Calu3 (cell line): Measurements from ENCODE around the gene PIK3R1. TPM values are rescaled to one million over a fixed set of nuclear protein-coding genes. Genes with fewer than 3 reads are reported as not detected.
"Not testable (repeated sequence)": the region's sequence is repeated elsewhere in the genome, so short reads cannot be mapped to it uniquely, and the experiment has no call there.

Experiments used
- BruUV-seq: library from RNA; stranded (reverse); fragments of 400-500 nt; replicated peaks from 2 replicates; lab custom pipeline; 2021; lab: Mats Ljungman, UMichigan
- CTCF ChIA-PET: fragments of 300-600 bp; sonication (Branson Sonifier 250); formaldehyde crosslinking; loops from one replicate; lab custom pipeline; 2022; ENCODE audit warnings: antibody characterized with exemption; lab: Charles Lee
- DNase-seq: peaks from one replicate; pipeline ENCODE4 v3.0.0; 2022
- H3K27ac Mint-ChIP-seq: one replicate; pipeline ENCODE4 v1.8.0; 2022; ENCODE audit warnings: mixed read lengths; ENCODE audit not compliant: unreplicated experiment
- H3K27me3 Mint-ChIP-seq: one replicate; pipeline ENCODE4 v1.8.0; 2022; ENCODE audit warnings: mixed read lengths; ENCODE audit not compliant: unreplicated experiment
- H3K36me3 Mint-ChIP-seq: one replicate; pipeline ENCODE4 v1.8.0; 2022; ENCODE audit warnings: mild to moderate bottlenecking, moderate library complexity, mixed read lengths; ENCODE audit not compliant: insufficient read depth, unreplicated experiment
- H3K4me1 Mint-ChIP-seq: one replicate; pipeline ENCODE4 v1.8.0; 2022; ENCODE audit warnings: mild to moderate bottlenecking, low read depth, mixed read lengths; ENCODE audit not compliant: unreplicated experiment
- H3K4me3 Mint-ChIP-seq: one replicate; pipeline ENCODE4 v1.8.0; 2022; ENCODE audit warnings: mild to moderate bottlenecking, low read depth, moderate library complexity, mixed read lengths; ENCODE audit not compliant: unreplicated experiment
- H3K9me3 Mint-ChIP-seq: one replicate; pipeline ENCODE4 v1.8.0; 2022; ENCODE audit warnings: low read depth, mixed read lengths; ENCODE audit not compliant: unreplicated experiment
- intact Hi-C: fragments of 100-400 bp; cut with micrococcal nuclease; formaldehyde crosslinking; loops from one replicate; pipeline ENCODE4 v1.10.0; 2022; ENCODE audit not compliant: unreplicated experiment
- total RNA-seq: library from RNA; stranded (reverse); gene quantifications from 2 replicates; pipeline ENCODE4 v1.2.3, GENCODE V29; 2022
- TF ChIP-seq, protein P1 (sequence below): fragments of 200-600 bp; IDR thresholded peaks from one replicate; pipeline ENCODE4 v1.8.0; 2022; ENCODE audit warnings: antibody characterized with exemption; ENCODE audit not compliant: unreplicated experiment

The PIK3R1 gene
- total RNA-seq, 1 experiment from 2014 or later, result 74.8 TPM

- TF ChIP-seq, protein P1, sequence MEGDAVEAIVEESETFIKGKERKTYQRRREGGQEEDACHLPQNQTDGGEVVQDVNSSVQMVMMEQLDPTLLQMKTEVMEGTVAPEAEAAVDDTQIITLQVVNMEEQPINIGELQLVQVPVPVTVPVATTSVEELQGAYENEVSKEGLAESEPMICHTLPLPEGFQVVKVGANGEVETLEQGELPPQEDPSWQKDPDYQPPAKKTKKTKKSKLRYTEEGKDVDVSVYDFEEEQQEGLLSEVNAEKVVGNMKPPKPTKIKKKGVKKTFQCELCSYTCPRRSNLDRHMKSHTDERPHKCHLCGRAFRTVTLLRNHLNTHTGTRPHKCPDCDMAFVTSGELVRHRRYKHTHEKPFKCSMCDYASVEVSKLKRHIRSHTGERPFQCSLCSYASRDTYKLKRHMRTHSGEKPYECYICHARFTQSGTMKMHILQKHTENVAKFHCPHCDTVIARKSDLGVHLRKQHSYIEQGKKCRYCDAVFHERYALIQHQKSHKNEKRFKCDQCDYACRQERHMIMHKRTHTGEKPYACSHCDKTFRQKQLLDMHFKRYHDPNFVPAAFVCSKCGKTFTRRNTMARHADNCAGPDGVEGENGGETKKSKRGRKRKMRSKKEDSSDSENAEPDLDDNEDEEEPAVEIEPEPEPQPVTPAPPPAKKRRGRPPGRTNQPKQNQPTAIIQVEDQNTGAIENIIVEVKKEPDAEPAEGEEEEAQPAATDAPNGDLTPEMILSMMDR, result no peak
- no peak for DNase-seq
- Mint-ChIP-seq H3K27me3 (no peaks in the 10 kb centered on the region), H3K4me3 (no peak overlapping the region), H3K27ac (no peak overlapping the region), H3K4me1 (peaks cover 17% of the 10 kb centered on the region), H3K36me3 (peaks cover 7% of the 10 kb centered on the region), H3K9me3 (peaks cover 4% of the 10 kb centered on the region)
- intact Hi-C loops, result loop anchor here (5.0 kb wide), 1 partner anchor 428 kb away; no protein-coding TSS in a partner anchor
- CTCF ChIA-PET, result interaction anchor here (0.6 kb wide), 1 partner anchor 17 kb away, joined by 4 read pairs; no protein-coding TSS in a partner anchor
- BruUV-seq, result no TSS peak
Observed at GRCh38 chr5:68200288-68200687, 15.3 kb upstream of the PIK3R1 start.

- H3K27me3 Mint-ChIP-seq, H3K4me3 Mint-ChIP-seq, BruUV-seq, H3K9me3 Mint-ChIP-seq, H3K27ac Mint-ChIP-seq, CTCF ChIA-PET, DNase-seq: not testable (repeated sequence)
- peaks cover 12% of the 10 kb centered on the region for H3K4me1 Mint-ChIP-seq
- intact Hi-C loops, result loop anchor here (10.0 kb wide), 1 partner anchor 396 kb away; no protein-coding TSS in a partner anchor
- peaks cover 14% of the 10 kb centered on the region for H3K36me3 Mint-ChIP-seq
Observed at GRCh38 chr5:68210654-68211053, 4.9 kb upstream of the PIK3R1 start.

- DNase-seq, result no peak
- peak overlapping the region; percentile 84 for H3K4me3 Mint-ChIP-seq
- BruUV-seq, result TSS peak; percentile 66
- H3K36me3 Mint-ChIP-seq, result peaks cover 43% of the 10 kb centered on the region
- peak overlapping the region; percentile 77 for H3K27ac Mint-ChIP-seq
- H3K4me1 Mint-ChIP-seq, result peaks cover 23% of the 10 kb centered on the region
- H3K27me3 Mint-ChIP-seq, result no peaks in the 10 kb centered on the region
- CTCF ChIA-PET, result interaction anchor here (0.5 to 1.3 kb wide), 4 partner anchors 13 to 441 kb away, joined by 3 to 7 read pairs (median 4); no protein-coding TSS in a partner anchor
- TF ChIP-seq, protein P1, result no peak
- intact Hi-C loops, result loop anchor here (5.0 to 10.0 kb wide), 5 partner anchors 53 to 442 kb away; no protein-coding TSS in a partner anchor
- peaks cover 6% of the 10 kb centered on the region for H3K9me3 Mint-ChIP-seq
Observed at GRCh38 chr5:68214482-68215207, 911 bp upstream of the PIK3R1 start.

DNA sequence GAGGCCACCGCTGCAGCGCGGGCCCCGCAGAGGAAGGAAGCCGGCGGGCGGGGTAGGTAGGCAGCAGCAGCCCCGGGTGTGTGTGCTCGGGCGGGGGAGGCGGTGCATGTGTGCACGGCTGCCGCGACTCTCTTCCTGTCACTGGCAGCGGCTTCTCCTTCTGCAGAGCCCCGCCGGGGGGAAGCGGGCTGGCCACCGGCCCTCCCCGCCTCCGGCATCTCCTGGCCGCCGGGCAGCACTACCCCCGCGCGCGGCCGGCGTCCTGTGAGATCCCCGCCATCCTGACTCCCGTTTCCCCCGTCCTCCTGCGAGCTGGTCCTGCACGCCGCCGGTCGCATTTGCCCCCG lies 315 bp downstream of the PIK3R1 start:
- peak overlapping the region; percentile 55 for H3K27ac Mint-ChIP-seq
- no peaks in the 10 kb centered on the region for H3K27me3 Mint-ChIP-seq

More for the DNA sequence above, 315 bp downstream of the PIK3R1 start:
- H3K4me1 Mint-ChIP-seq, result peaks cover 25% of the 10 kb centered on the region
- CTCF ChIA-PET, result interaction anchor here (1.3 to 2.1 kb wide), 4 partner anchors 10 to 443 kb away, joined by 3 to 7 read pairs (median 6); no protein-coding TSS in a partner anchor
- no TSS peak for BruUV-seq
- peak overlapping the region; percentile 84 for H3K4me3 Mint-ChIP-seq
- TF ChIP-seq, protein P1, result no peak
- DNase-seq, result no peak
- peaks cover 50% of the 10 kb centered on the region for H3K36me3 Mint-ChIP-seq
- H3K9me3 Mint-ChIP-seq, result peaks cover 6% of the 10 kb centered on the region
- intact Hi-C loops, result loop anchor here (5.0 to 10.0 kb wide), 5 partner anchors 51 to 444 kb away; no protein-coding TSS in a partner anchor
